Karpas-422 (cell line): ENCODE results near the gene FUT7. TPM values are rescaled to one million over a fixed set of nuclear protein-coding genes. Genes with fewer than 3 reads are reported as not detected.

Source experiments
- DNase-seq: peaks from one replicate; pipeline ENCODE4 v3.0.0-alpha.2; 2015
- H2AFZ ChIP-seq: fragments of 200-600 bp; sonication (generic); 2 replicates; pipeline ENCODE4 v1.6.1; 2014; ENCODE audit warnings: antibody characterized with exemption, low read length, mixed read lengths
- H3K27ac ChIP-seq: fragments of 200-600 bp; sonication (generic); 2 replicates; pipeline ENCODE4 v1.5.1; 2014; ENCODE audit warnings: mild to moderate bottlenecking, low read length, moderate library complexity
- H3K27me3 ChIP-seq: fragments of 200-600 bp; sonication (generic); 2 replicates; pipeline ENCODE4 v1.6.1; 2014; ENCODE audit warnings: low read length, mixed read lengths
- H3K36me3 ChIP-seq: fragments of 200-600 bp; sonication (generic); 2 replicates; pipeline ENCODE4 v1.6.1; 2014; ENCODE audit warnings: low read length, mixed read lengths; ENCODE audit not compliant: insufficient read depth
- H3K4me1 ChIP-seq: fragments of 200-600 bp; sonication (generic); 2 replicates; pipeline ENCODE4 v1.6.1; 2014; ENCODE audit warnings: mild to moderate bottlenecking, low read length, mixed read lengths
- H3K4me2 ChIP-seq: fragments of 200-600 bp; sonication (generic); 2 replicates; pipeline ENCODE4 v1.6.1; 2014; ENCODE audit warnings: low read length, low read depth, mild to moderate bottlenecking; ENCODE audit not compliant: poor library complexity, severe bottlenecking
- H3K4me3 ChIP-seq: fragments of 200-600 bp; sonication (generic); 2 replicates; pipeline ENCODE4 v1.5.1; 2014; ENCODE audit warnings: mild to moderate bottlenecking, antibody characterized with exemption, low read length, mixed read lengths
- H3K79me2 ChIP-seq: fragments of 200-600 bp; sonication (generic); 2 replicates; pipeline ENCODE4 v1.6.1; 2014; ENCODE audit warnings: mild to moderate bottlenecking, low read length, mixed read lengths
- H3K9ac ChIP-seq: fragments of 200-600 bp; sonication (generic); 2 replicates; pipeline ENCODE4 v1.6.0; 2014; ENCODE audit warnings: low read length
- H3K9me2 ChIP-seq: fragments of 200-600 bp; sonication (generic), shearing (Covaris generic); replicated peaks from 2 replicates; pipeline ENCODE4 v1.6.0; 2014; ENCODE audit warnings: mild to moderate bottlenecking, low read length, moderate library complexity; ENCODE audit not compliant: insufficient read depth
- H3K9me3 ChIP-seq: fragments of 300-700, 200-600 bp; sonication (generic); 2 replicates; pipeline ENCODE4 v1.6.1; 2014; ENCODE audit warnings: low read length, mixed read lengths
- H4K20me1 ChIP-seq: fragments of 200-600 bp; sonication (generic); 2 replicates; pipeline ENCODE4 v1.6.1; 2014; ENCODE audit warnings: mild to moderate bottlenecking, antibody characterized with exemption, low read length, low read depth; ENCODE audit not compliant: insufficient read depth
- total RNA-seq: library from RNA; depleted of rRNA; stranded (reverse); fragments of >200 nt; shearing (Covaris generic); gene quantifications from 2 replicates; pipeline ENCODE4 v1.2.3, GENCODE V29; 2014; ENCODE audit warnings: low replicate concordance

The FUT7 gene
- total RNA-seq, 1 experiment from 2014 or later: not detected

GRCh38 chr9:137069508-137070091 is 37.7 kb upstream of the FUT7 start:
- Histone ChIP-seq H3K4me3 (peak overlapping the region; percentile 100), H3K4me2 (peak overlapping the region; percentile 100), H3K27me3 (no peaks in the 10 kb centered on the region), H3K36me3 (0 out of 2 replicates have a peak, but pooled peaks cover 3% of the 10 kb centered on the region), H3K27ac (peak overlapping the region; percentile 64), H3K9me3 (no peaks in the 10 kb centered on the region), H3K9ac (peak overlapping the region; percentile 95), H3K9me2 (no peaks in the 10 kb centered on the region), H2AFZ (no peak overlapping the region), H3K79me2 (peaks cover 15% of the 10 kb centered on the region), H4K20me1 (peaks cover 18% of the 10 kb centered on the region), H3K4me1 (peaks cover 31% of the 10 kb centered on the region)
- DNase-seq: peak; percentile 60

- peaks cover 15% of the 10 kb centered on the region for H3K79me2 ChIP-seq
- peak overlapping the region; percentile 64 for H3K27ac ChIP-seq
- peaks cover 26% of the 10 kb centered on the region for H4K20me1 ChIP-seq
- H3K27me3 ChIP-seq: no peaks in the 10 kb centered on the region
- H3K9me3 ChIP-seq: no peaks in the 10 kb centered on the region
- H3K4me1 ChIP-seq: peaks cover 28% of the 10 kb centered on the region
- peak overlapping the region; percentile 100 for H3K4me2 ChIP-seq
- H2AFZ ChIP-seq: no peak overlapping the region
- no peak for DNase-seq
- H3K4me3 ChIP-seq: peak overlapping the region; percentile 100
- H3K9me2 ChIP-seq: no peaks in the 10 kb centered on the region
- H3K36me3 ChIP-seq: peaks cover 5% of the 10 kb centered on the region; the same call in 1 of the 2 replicates
- peak overlapping the region; percentile 95 for H3K9ac ChIP-seq
Measured at GRCh38 chr9:137068539-137069507, 36.9 kb upstream of the FUT7 start.

GRCh38 chr9:137067860-137068538 is 36.1 kb upstream of the FUT7 start:
- Histone ChIP-seq H3K36me3 (peaks cover 7% of the 10 kb centered on the region; the same call in 1 of the 2 replicates), H3K4me1 (peaks cover 28% of the 10 kb centered on the region), H4K20me1 (peaks cover 30% of the 10 kb centered on the region), H2AFZ (no peak overlapping the region), H3K4me3 (peak overlapping the region; percentile 100), H3K9ac (peak overlapping the region; percentile 95), H3K9me3 (no peaks in the 10 kb centered on the region), H3K4me2 (peak overlapping the region; percentile 100), H3K9me2 (no peaks in the 10 kb centered on the region), H3K79me2 (peaks cover 15% of the 10 kb centered on the region), H3K27ac (peak overlapping the region; percentile 64), H3K27me3 (no peaks in the 10 kb centered on the region)
- DNase-seq: peak; percentile 96

- Histone ChIP-seq H3K9me3 (no peaks in the 10 kb centered on the region), H3K4me1 (peaks cover 26% of the 10 kb centered on the region), H3K9me2 (no peaks in the 10 kb centered on the region), H3K4me2 (no peak overlapping the region), H3K27ac (no peak overlapping the region), H3K79me2 (peaks cover 15% of the 10 kb centered on the region), H4K20me1 (peaks cover 30% of the 10 kb centered on the region), H3K36me3 (peaks cover 7% of the 10 kb centered on the region; the same call in 1 of the 2 replicates), H3K9ac (no peak overlapping the region), H2AFZ (no peak overlapping the region), H3K27me3 (no peaks in the 10 kb centered on the region), H3K4me3 (no peak overlapping the region)
- no peak for DNase-seq
Measured at GRCh38 chr9:137066096-137066861, 34.4 kb upstream of the FUT7 start.

GRCh38 chr9:137065336-137065967 is 33.6 kb upstream of the FUT7 start:
- peaks cover 19% of the 10 kb centered on the region for H3K4me1 ChIP-seq
- no peaks in the 10 kb centered on the region for H3K9me3 ChIP-seq
- H3K27ac ChIP-seq: no peak overlapping the region

GRCh38 chr9:137064880-137065164 is 32.9 kb upstream of the FUT7 start:
- peaks cover 30% of the 10 kb centered on the region for H4K20me1 ChIP-seq
- DNase-seq: no peak
- peaks cover 19% of the 10 kb centered on the region for H3K4me1 ChIP-seq
- H3K36me3 ChIP-seq: peaks cover 7% of the 10 kb centered on the region; the same call in 1 of the 2 replicates
- H3K27me3 ChIP-seq: no peaks in the 10 kb centered on the region
- H3K9me2 ChIP-seq: no peaks in the 10 kb centered on the region
- H3K27ac ChIP-seq: no peak overlapping the region
- H3K79me2 ChIP-seq: peaks cover 15% of the 10 kb centered on the region
- no peak overlapping the region for H3K4me2 ChIP-seq
- no peak overlapping the region for H3K4me3 ChIP-seq
- no peak overlapping the region for H2AFZ ChIP-seq
- no peak overlapping the region for H3K9ac ChIP-seq
- H3K9me3 ChIP-seq: no peaks in the 10 kb centered on the region

More at GRCh38 chr9:137065336-137065967, 33.6 kb upstream of the FUT7 start:
- Histone ChIP-seq H3K36me3 (peaks cover 7% of the 10 kb centered on the region; the same call in 1 of the 2 replicates), H3K4me2 (no peak overlapping the region), H3K9ac (no peak overlapping the region), H3K79me2 (peaks cover 15% of the 10 kb centered on the region), H2AFZ (no peak overlapping the region), H3K9me2 (no peaks in the 10 kb centered on the region), H3K27me3 (no peaks in the 10 kb centered on the region), H3K4me3 (no peak overlapping the region), H4K20me1 (peaks cover 30% of the 10 kb centered on the region)
- no peak for DNase-seq

- Histone ChIP-seq H3K4me1 (peaks cover 18% of the 10 kb centered on the region), H3K27me3 (no peaks in the 10 kb centered on the region), H4K20me1 (peaks cover 26% of the 10 kb centered on the region), H3K9me3 (no peaks in the 10 kb centered on the region), H3K9ac (no peak overlapping the region), H3K36me3 (peaks cover 7% of the 10 kb centered on the region; the same call in 1 of the 2 replicates), H3K27ac (no peak overlapping the region), H2AFZ (no peak overlapping the region), H3K9me2 (no peaks in the 10 kb centered on the region), H3K79me2 (peaks cover 10% of the 10 kb centered on the region), H3K4me2 (no peak overlapping the region), H3K4me3 (no peak overlapping the region)
- DNase-seq: peak; percentile 83
Measured at GRCh38 chr9:137064027-137064879, 32.4 kb upstream of the FUT7 start.
